ENCODE measurements around the gene CETN3.

DNA sequence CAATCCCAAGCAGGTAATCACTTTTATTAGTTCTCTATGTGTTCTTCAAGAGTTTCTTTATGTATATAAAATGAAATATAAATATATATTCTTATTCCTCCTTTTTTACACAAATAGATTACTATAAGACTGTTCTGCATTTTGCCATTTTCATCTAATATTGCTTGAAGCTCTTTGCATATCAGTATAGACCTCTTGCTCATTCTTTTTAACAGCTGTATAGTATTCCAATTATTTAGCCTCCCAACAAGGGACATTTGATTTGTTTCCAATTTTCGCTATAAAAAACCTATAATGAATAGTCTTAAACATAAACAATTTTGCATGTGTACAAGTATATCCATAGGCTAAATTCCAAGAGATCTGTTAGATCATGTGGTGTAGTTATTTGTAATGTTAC lies 25.2 kb downstream of the CETN3 start:
- TF ChIP-seq EZH2 (IDR thresholded peaks at IDR 0.05; ENCODE audit: insufficient read depth, poor library complexity, severe bottlenecking): no peak
- TF ChIP-seq EZH2phosphoT487 (IDR thresholded peaks at IDR 0.05; ENCODE audit: insufficient read depth, low read depth): no peak
